ENCODE data around the gene GOLGA2.

DNA sequence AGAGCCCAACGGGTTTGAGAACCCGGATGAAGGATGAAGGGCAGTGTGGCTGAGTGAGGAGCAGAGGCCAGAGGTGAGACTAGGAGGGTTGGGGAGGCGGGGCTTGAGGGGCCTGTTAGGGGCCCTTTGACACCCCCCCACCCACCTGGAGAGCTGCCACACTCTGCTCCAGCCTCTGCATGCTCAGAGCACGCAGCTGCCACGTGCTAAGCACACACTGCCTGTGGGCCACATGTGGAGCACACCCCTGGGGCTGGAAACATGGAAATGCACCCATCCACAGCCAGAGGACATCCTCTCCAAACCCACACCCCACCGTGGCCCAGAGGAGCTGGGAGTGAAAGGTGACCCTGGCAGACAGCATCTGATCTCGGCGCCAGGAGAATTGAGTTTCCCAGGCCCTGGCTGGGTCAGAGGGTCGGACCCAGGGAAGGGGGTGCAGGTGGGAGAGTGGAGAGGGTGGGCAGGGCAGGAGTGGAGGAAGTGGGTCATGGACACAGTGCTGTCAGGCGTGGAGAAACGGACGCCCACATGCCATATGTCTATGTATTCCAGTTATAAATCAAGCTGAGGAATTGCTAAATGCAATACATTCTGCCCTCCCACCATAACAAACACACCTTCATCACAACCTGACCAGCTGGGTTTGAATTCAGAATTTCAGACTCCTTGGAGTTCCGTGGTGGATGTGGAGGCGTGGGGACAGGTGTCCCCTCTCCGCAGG is 66.7 kb downstream of the GOLGA2 start:
- TF ChIP-seq CTCF (IDR thresholded peaks at IDR 0.05), result no peak
- TF ChIP-seq POLR2A (IDR thresholded peaks at IDR 0.05), result no peak
